Renal cortex interstitium (tissue), 11 donors: ENCODE results near the gene LRGUK. TPM values are rescaled to one million over a fixed set of nuclear protein-coding genes. Genes with fewer than 3 reads are reported as not detected.

Experiments used
- DNase-seq, 11 donors: peaks; one replicate each; pipeline ENCODE4 v3.0.0-alpha.2; 2013; ENCODE audit warnings: low read depth in 9 of 11, low spot score in 4 of 11; ENCODE audit errors: extremely low read depth in 1 of 11
- polyA plus RNA-seq, 3 donors: library from polyadenylated mRNA; unstranded; fragments of 120-200 nt; gene quantifications; one replicate each; pipeline ENCODE4 v1.2.1, GENCODE V29; 2013; ENCODE audit not compliant: insufficient read length in 3 of 3

The LRGUK gene
- polyA plus RNA-seq, 3 donors: 1.2 to 4.2 (median 1.6) TPM

DNA sequence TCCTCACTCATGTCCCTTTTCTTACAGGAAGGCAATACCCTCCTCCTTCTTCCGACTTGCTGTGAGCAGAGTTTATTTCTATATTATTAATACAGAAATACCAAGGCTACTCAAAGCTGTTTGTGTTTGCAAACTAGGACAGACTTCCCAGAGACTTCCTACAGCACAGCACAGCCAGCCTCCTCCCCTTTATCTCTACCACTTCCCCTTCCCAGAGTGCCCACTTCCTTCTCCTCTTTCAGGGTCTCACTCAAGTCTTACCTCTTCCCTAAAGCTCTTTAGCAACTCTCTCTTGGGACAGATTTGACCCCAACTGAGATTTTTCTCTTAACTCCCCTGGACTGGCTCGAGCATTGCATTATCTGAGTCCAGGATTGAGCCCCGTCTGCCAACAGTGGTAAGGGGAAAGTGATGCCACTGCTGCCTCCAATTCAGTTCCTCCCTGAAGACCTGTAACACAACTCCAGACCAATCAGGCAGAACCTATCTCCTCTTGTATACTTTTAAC, 5.5 kb upstream of the LRGUK start:
- DNase-seq: peak in 1 of 11 donors; percentile 3

DNA sequence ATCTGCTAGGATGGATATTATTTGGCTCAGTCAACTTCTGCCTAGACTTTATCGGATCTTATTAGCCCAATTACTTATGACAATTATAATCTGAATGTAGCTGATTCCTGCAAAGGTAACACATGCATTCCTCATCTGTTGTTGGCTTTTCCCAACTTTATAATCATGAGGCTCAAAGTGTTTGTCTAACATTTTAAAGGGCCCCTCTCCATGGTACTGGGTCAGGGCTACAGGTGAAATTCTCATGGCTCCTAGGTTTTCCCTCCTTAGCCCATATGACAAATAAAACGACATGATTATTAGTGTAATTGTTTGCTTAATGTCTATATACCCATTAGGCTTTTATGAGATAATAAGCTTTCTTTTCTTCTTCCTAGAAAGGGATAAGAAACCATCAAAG, 4.2 kb upstream of the LRGUK start:
- DNase-seq: no peak

DNA sequence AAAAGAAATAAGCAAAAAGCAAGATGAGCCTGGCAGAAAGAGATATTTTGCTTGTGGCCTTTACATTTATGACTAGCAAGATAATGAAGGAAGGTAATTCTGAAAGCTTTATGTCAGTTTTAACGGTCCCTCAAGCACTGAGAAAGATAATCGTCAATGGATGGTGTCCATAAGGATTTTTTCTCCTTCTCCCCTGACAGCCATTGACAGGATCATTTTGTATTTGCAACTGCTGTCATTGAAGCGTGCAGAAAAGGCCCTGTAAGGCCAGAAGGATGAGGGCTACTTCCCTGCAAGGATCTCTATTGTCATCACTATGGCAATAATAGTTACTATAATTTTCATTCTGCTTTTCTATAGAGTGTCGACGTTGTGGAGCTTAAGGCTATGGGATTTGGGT, 994 bp upstream of the LRGUK start:
- DNase-seq: no peak

DNA sequence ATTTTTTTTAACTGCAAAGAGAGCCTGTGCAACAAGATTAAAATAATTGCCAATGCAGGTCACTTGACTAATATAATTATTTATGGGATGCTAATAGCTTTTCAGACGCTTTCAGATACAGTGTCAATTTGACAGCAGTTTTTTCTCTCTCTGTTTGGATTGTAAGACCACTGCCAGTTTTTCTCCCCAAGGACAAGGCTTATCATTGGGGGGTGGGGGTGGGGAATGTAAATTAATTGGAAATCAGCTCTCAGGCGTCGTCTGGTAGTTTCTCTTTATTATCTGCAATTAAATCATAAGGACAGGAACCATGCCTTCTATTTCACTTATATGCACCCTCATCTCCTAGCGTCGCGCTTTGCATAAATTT, 559 bp upstream of the LRGUK start:
- DNase-seq: no peak

DNA sequence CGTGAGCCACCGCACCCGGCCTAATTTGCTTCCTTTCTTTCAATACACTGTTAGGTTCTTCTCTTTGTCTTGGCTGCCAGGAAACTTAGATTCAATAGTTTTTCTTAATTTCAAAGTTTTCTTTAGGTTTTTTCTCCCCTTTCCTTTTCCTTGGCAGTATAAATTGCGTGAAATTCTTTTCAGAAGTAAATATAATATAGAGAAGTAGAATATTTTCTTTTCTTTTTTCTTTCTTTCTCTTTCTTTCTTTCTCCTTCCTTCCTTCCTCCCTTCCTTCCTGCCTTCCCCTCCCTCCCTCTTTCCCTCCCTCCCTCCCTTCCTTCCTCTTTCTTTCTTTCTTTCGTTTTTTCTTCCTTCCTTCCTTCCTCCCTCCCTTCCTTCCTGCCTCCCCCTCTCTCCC, 1.7 kb downstream of the LRGUK start:
- no peak for DNase-seq

DNA sequence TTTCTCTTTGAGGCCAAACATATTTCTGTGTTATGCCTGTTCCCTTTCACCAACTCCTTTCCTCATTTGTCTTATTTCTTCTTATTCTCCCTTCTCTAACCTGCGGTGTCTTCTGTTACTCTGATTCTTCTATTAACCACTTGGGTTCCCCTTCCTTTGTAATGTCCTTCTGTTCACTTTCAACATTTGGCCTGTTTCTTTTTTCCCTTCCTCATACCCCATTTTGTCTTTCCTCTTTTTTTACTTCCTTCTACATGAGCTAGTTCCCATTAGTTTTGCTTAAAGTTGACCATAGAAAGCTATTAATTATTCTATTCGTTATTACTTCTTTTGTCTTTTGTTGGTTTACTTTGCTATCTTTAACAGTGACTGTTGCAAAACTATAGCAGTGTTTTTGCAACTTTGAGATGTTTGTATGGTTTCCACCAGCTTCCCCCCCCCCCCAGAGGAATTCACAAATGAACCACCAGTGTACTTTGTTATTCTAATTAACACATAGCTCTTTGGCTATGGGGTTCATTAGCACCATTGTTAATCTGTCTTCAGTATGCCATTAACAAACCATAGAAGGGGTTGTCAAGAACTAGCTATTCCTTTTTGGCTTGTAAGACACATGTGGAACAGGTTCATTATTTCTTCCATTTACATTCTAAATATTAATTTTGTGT, 2.9 kb downstream of the LRGUK start:
- no peak for DNase-seq

DNA sequence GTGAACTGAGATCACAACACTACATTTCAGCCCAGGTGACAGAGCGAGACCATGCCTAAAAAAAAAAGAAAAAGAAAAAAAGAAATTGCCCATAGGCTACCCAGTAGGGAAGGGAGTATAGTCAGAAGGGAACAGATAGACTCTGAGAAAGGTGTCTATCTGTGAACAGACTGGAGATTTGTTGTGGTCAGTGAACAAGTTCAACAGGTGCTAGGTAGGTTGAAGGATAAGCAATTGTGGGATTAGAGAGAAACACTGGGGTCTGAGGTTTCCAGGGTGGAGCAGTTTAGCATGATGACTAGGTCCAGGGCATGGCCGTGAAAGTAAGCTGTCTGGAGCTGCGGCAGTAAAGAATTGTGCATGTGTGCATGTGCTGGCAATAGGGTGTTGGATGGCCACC, 6.9 kb downstream of the LRGUK start:
- no peak for DNase-seq

DNA sequence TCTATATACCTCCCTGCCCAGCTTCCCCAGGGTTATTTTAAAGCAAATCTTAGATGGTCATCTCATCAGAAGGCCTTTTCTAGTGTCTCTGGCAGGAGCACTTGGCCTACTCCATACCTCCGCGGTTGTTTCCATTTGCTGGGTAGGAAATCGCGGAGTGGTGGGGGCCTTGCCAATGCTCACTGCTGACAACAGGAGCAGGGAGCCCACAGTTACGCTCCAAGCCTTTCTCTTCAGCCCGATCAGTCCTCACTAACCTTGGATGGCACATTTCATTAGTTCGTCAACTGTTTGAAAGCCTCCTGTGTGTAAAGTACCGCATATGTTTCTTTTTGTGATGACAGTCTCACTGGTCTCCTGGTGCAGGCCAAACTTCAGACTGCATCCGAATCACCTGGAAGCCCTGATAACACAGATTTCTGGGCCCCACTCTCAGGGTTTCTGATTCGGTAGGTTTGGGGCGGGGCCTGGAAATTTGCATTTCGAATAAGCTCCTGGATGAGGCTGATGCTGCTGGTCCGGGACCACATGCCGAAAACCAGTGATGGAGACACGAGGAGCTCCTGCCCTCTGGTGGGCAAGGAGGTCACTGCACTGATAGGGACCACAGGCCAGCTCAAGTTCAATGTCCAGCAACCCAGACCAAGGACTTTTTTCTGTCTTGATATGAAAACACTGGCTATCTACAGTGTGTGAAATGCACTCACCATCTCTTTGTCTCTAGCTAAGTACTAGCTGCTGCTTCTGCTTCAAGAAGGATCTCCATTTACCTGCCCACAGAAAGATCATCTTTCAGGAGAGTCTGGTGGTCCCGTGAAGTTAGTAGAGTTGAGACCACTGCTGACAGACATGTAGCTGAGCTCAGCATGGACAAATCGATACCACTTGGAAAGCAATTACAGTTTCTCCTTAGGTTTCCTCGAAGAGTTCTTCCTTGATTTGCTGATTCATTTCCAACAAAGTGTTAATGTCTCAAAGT, 14.0 kb downstream of the LRGUK start:
- peak in 10 of 11 donors; percentile 9 to 56 (median 43) for DNase-seq

DNA sequence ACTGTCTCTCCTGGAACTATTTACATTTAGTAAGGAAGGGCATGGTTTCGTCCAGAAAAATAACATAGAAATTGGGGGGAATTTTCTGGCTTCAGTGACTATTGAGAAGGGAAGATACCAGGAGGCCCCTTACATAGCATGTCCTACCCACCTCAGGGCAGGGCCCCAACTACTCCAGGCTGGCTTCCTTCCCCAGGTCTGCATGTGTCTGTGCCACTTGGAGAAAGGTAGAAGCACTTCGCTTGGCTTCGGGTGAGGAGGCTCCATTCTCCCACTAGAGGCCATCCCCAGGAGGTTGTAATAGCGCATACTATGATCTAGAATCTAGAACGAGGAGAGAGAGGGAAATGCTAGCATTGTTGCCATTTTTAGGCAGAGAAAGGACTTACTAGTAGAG, 14.7 kb downstream of the LRGUK start:
- no peak for DNase-seq

DNA sequence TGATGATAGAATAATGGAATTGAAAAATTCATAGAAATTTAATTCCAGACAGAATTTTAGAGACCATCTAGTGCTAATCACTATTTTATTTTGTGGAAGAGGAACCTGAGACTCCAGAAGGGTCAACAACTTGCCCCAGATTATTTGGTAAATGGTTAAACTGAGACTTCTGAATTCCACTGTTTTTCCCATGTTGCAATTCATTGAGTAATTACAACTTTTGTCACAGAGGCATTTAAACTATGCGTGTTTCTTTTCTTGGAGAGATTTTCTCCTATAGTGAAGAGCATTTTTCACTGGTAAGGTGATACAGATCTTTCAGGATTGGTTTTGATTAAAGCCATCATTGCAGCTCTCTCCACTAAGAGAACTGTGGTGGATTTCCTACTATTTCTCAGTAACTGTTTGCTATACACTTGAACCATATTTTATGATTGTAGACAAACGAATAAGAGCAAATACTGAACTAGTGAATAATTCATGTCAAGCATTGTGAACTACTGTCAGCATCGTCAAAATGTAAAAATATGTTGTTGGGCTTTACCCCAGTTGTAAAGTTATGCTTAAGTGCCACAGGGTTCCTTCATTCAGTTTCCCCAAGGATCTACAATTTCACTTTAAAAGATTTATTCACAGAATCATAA, 26.5 kb downstream of the LRGUK start:
- no peak for DNase-seq

DNA sequence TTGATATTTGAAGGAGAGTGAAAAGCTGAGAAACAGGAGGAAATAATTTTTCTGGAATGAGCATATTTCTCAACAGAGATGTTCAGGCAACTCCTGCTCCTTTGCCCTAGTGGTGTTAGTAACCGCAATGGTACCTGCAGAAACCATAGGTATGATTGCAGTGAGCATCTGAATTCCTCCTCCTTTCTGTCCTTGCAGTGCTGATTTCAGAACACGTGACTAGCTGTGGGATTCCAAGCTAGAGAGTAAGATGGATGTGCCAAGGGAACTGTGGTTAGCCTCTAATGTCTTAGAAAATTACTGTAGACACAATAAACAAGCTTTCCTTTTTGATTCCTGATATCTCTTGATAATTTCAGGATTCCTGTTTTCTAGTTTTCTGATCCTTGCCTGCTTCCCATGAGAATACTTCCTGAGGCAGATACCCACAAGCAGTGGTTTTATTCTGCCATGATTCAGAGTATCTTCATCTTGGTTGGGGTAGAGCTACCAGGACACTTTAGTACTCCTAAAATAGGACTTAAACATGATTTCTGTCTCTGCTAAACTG, 27.5 kb downstream of the LRGUK start:
- DNase-seq: no peak

DNA sequence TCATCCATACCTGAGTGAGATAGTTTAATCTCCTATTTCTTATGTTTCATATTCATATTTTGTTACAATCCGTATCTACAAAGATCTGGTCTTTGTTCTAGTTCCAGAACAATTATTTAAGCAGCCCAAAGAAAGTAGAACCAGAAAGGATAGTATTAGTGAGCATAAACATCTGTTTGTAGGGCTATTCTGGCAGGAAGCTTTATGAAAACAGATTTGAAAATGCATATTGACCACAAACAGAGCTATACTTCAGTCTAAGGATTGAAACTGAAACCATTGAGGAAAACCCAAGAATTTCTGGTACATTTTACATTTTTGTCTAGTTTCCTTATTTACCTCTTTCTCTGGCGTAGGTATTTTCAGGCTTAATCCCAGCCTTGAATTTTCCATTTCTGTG, 28.1 kb downstream of the LRGUK start:
- no peak for DNase-seq

DNA sequence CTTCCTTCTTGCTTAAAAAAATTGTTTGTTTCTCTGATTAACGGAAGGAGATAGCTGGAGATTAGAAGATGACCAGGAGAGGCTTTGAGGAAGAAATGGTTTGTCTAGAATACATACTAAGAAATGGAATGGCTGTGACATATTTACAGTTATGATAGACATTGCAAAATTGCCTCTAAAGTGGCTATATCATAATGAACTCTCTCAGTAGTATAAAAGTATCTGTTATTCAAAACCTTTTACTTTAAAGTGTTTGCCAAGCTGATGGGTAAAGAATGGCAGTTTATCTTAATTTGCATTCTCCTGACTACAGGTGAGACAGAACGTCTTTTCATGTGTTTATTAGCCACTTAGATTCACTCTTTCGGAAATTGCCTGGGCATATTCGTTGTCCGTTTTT, 28.7 kb downstream of the LRGUK start:
- DNase-seq: no peak

DNA sequence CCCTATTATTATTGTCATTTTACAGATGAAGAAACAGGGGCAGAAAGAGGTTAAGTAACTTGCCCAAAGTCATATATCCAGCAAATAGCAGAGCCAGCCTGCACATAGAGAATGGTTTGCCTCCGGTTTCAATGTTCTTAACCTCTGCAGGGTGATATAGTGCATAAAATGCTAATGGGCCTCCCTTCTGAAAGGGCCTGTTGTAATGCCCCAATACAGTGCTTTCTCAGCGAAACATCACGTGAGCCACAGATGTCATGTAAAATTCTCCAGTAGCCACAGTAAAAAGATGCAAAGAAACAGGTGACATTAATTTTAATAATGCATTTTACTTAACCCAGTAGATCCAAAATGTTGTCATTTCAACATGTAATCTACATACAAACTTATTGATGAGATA, 38.1 kb downstream of the LRGUK start:
- no peak for DNase-seq

DNA sequence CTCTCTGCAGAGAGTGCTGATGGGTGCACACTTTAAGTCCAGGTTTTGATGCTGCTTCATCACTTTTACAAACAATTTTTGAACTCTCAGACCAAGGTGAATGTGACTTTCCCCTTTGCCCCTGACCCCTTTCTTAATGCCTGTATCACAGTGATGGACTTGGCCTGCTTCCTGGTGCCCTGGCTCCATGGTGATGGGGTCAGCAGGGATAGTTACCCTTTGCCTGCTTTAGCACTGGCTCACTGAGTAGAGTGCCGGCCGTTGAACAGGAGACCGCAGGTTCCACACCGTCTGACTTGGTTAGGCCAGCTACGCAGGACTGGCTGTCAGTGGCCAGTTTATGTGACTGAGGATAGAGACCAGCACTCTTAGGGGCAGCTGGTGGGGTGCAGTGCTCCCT, 40.1 kb downstream of the LRGUK start:
- no peak for DNase-seq

DNA sequence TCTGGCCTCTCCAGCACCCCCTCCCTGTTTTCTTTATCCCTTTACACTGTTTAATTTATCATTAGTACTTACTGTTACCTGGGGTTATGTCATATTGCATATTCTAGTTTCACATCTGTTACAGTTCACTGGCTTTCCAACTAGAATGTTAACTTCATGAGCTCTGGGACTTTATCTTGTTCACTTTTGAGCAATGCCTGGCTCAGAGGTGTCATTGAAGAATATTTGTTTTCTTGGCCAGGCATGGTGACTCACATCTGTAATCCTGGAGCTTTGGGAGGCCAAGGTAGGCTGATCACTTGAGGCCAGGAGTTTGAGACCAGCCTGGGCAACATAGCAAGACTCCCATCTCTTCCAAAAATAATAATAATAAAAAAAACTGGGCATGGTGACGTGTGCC, 40.7 kb downstream of the LRGUK start:
- DNase-seq: no peak

DNA sequence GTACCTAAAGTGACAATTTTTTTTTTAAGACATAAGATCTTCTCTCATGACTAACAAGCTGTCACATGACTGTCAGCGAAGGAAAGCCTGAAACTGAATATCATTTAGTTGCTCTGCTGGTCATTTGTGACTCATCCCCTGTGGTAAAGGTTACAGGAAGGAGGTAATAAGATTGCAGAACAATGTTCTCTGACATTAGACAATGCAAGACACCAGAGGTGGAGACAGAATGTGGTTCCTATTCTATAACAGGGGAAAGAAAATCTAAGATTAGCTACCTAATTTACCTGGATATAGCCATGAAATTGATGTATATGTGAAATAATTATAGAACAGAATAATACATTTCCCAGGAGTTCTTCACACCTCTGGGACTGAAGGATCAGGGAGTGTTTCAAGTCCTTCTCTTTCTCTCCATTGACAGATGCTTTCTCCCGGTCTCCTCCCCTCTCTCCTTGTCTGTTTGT, 47.7 kb downstream of the LRGUK start:
- peak in 2 of 11 donors; percentile 2 to 12 for DNase-seq

DNA sequence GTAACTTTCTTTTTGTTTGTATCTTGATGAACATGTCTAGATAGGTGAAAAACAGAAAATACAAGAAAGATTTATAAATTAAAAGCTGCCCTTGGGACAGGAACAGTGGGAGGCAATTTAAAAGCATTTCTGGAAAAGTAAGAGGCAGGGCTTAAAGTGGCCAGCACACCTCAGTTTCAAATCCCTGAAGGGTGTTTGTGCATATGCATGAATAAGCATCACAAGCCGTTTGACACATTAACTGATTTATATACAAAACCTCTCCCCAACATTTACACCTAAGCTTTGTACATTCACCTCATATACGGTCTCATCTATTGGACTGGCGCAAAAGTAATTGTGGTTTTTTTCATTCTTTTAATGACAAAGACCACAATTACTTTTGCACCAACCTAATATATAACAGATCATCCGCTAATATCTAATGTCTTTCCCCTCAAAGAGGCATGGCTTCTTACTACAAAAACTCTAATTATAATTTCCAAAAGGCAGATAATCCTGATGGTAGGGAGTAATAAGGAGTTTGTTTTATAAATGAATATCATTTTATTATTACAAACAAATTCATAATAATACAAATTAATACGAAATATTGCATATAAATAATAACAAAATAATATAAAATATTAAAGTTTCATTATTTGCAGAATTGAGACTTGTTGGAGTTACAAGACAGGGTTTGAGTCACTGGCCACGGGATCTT, 48.3 kb downstream of the LRGUK start:
- no peak for DNase-seq

DNA sequence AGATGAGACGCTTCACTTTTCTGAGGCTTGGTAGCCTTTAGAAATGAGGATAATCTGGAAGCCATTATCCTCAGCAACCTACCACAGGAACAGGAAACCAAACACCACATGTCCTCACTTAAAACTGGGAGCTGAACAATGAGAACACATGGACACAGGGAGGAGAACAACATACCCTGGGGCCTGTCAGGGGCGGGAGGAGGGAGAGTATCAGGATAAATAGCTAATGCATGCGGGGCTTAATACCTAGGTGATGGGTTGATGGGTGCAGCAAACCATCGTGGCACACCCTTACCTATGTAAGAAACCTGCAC, 48.9 kb downstream of the LRGUK start:
- no peak for DNase-seq
